Esophagus squamous epithelium (tissue), 5 donors: ENCODE results near the gene PRKCA. TPM values are rescaled to one million over a fixed set of nuclear protein-coding genes. Genes with fewer than 3 reads are reported as not detected.

Source experiments
- DNase-seq: peaks from one replicate; lab custom pipeline; 2025; lab: John Stamatoyannopoulos, UW
- H3K27ac ChIP-seq, 4 donors: fragments of 200-600 bp; sonication (generic); one replicate each; pipeline ENCODE4 v1.5.1; 2016 to 2019; ENCODE audit warnings: mild to moderate bottlenecking in 1 of 4
- H3K27me3 ChIP-seq, 4 donors: fragments of 200-600 bp; sonication (generic); 1 replicate in 3 of 4; 2 replicates in 1 of 4; pipeline versions ENCODE4 v1.5.1 to v1.6.0; 2017 to 2021; ENCODE audit warnings: antibody characterized with exemption in 1 of 4
- H3K36me3 ChIP-seq, 3 donors: fragments of 200-600 bp; sonication (generic); one replicate each; pipeline ENCODE4 v1.5.1; 2016 to 2019
- H3K4me1 ChIP-seq, 3 donors: fragments of 200-600 bp; sonication (generic); one replicate each; pipeline ENCODE4 v1.5.1; 2017 to 2019
- H3K4me3 ChIP-seq, 4 donors: fragments of 200-600 bp; sonication (generic); 1 replicate in 3 of 4; 2 replicates in 1 of 4; pipeline ENCODE4 v1.5.1; 2016 to 2019; ENCODE audit warnings: mild to moderate bottlenecking in 2 of 4, moderate library complexity in 1 of 4
- H3K9me3 ChIP-seq, 3 donors: fragments of 200-600 bp; sonication (generic); one replicate each; pipeline ENCODE4 v1.5.1; 2016 to 2019
- POLR2A ChIP-seq, 4 donors: fragments of 450-650 bp; IDR thresholded peaks; one replicate each; pipeline ENCODE4 v1.6.1; 2017; ENCODE audit warnings: antibody characterized with exemption in 4 of 4, mild to moderate bottlenecking in 4 of 4, moderate library complexity in 3 of 4
- WGBS, 2 donors: methylation state at CpG; one replicate each; pipeline ENCODE4 v1.1.5; 2018; 5-methylcytosine and 5-hydroxymethylcytosine counted together
- intact Hi-C: fragments of 100-400 bp; cut with DNase I; formaldehyde crosslinking; loops from one replicate; pipeline ENCODE4 v1.15.0; 2022
- total RNA-seq, 4 donors: library from RNA; depleted of rRNA; stranded (reverse); fragments of >200 nt; gene quantifications; one replicate each; pipeline ENCODE4 v1.1.0, GENCODE V29; 2016
- TF ChIP-seq, protein P1 (sequence below), 6 experiments: fragments of 450-650 bp in 4 of 6; fragments of 200-600 bp in 2 of 6; sonication (generic) in 2 of 6; IDR thresholded peaks; one replicate each; pipeline ENCODE4 v1.5.1; 2016 to 2019; ENCODE audit warnings: antibody characterized with exemption in 6 of 6, mild to moderate bottlenecking in 4 of 6, moderate library complexity in 4 of 6
- donor health status: DM: yes; HTN: yes; CAD: no.

The PRKCA gene
- total RNA-seq, 4 donors from 2014 or later: 2.4 to 9.2 (median 4.2) TPM

GRCh38 chr17:66469088-66469442 lies 166.7 kb downstream of the PRKCA start:
- Histone ChIP-seq H3K27me3 (no peaks in the 10 kb centered on the region), H3K4me3 (no peak overlapping the region), H3K36me3 (no peaks in the 10 kb centered on the region), H3K4me1 (peaks cover 11 to 55% (median 27%) of the 10 kb centered on the region in 3 donors), H3K9me3 (no peaks in the 10 kb centered on the region), H3K27ac (peak overlapping the region in 3 of 4 donors; percentile 42 to 45 (median 45))
- intact Hi-C loops: no loop called here
- no peak for DNase-seq
- TF ChIP-seq, protein P1, sequence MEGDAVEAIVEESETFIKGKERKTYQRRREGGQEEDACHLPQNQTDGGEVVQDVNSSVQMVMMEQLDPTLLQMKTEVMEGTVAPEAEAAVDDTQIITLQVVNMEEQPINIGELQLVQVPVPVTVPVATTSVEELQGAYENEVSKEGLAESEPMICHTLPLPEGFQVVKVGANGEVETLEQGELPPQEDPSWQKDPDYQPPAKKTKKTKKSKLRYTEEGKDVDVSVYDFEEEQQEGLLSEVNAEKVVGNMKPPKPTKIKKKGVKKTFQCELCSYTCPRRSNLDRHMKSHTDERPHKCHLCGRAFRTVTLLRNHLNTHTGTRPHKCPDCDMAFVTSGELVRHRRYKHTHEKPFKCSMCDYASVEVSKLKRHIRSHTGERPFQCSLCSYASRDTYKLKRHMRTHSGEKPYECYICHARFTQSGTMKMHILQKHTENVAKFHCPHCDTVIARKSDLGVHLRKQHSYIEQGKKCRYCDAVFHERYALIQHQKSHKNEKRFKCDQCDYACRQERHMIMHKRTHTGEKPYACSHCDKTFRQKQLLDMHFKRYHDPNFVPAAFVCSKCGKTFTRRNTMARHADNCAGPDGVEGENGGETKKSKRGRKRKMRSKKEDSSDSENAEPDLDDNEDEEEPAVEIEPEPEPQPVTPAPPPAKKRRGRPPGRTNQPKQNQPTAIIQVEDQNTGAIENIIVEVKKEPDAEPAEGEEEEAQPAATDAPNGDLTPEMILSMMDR (IDR thresholded peaks at IDR 0.05): no peak
- TF ChIP-seq POLR2A (IDR thresholded peaks at IDR 0.05): no peak
- WGBS, 2 donors: 43 to 56% methylated on average over 3 of the region's 3 CpGs

- Histone ChIP-seq H3K27ac (peak overlapping the region in 1 of 4 donors; percentile 45), H3K4me3 (no peak overlapping the region), H3K36me3 (no peaks in the 10 kb centered on the region), H3K4me1 (peaks cover 11 to 59% (median 27%) of the 10 kb centered on the region in 3 donors), H3K9me3 (no peaks in the 10 kb centered on the region), H3K27me3 (no peaks in the 10 kb centered on the region)
- WGBS, 2 donors: 69 to 90% methylated on average over 1 of the region's 1 CpG
- TF ChIP-seq POLR2A (IDR thresholded peaks at IDR 0.05): no peak
- TF ChIP-seq, protein P1 (IDR thresholded peaks at IDR 0.05): no peak
- DNase-seq: no peak
- intact Hi-C loops: no loop called here
Measured at GRCh38 chr17:66469461-66469860, 167.0 kb downstream of the PRKCA start.

DNA sequence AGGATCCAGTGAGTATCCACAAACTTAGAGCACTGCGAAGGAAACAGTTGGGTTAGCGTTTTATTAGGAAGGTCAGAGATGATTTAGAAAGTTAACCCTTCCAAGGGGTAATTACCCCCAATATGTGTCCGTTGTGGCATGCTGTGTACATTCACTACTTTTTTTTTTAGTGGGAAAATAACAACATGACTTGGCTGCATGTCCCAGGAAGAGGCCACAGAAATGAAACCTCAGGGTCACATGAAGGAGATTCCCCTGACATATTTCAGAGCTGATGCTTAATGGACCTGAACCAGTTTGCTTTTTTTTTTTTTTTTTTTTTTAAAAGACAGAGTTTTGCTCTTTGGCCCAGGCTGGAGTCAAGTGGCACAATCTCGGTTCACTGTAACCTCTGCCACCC lies 167.5 kb downstream of the PRKCA start:
- intact Hi-C loops: no loop called here
- no peak overlapping the region for H3K27ac ChIP-seq
- no peaks in the 10 kb centered on the region for H3K27me3 ChIP-seq
- H3K4me3 ChIP-seq: no peak overlapping the region
- 58 to 72% methylated on average over 3 to 4 of the region's 4 CpGs for WGBS, 2 donors
- no peak for TF ChIP-seq POLR2A (IDR thresholded peaks at IDR 0.05)
- TF ChIP-seq, protein P1 (IDR thresholded peaks at IDR 0.05): no peak
- no peaks in the 10 kb centered on the region for H3K36me3 ChIP-seq
- DNase-seq: no peak
- H3K9me3 ChIP-seq: no peaks in the 10 kb centered on the region
- peaks cover 11 to 64% (median 30%) of the 10 kb centered on the region in 3 donors for H3K4me1 ChIP-seq

DNA sequence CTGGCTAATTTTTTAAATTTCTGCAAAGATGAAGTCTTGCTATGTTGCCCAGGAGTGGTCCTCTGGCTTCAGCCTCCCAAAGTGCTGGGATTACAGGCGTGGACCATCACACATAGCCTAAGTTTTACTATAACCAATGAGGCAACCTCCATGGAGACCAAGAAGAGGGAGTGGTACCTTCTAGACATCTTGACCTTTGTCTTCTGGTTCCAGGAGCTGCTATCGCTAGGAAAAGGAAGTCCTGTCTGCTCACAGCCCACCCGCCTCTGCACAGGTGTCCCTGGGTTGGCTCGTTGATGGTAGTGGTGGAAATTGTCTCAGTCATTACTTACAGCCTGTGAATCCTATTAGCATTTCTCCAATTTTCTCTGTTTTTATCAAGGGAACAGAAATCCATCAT lies 169.7 kb downstream of the PRKCA start:
- intact Hi-C loops: no loop called here
- no peaks in the 10 kb centered on the region for H3K27me3 ChIP-seq
- peaks cover 11 to 46% (median 25%) of the 10 kb centered on the region in 3 donors for H3K4me1 ChIP-seq
- H3K27ac ChIP-seq: no peak overlapping the region
- TF ChIP-seq, protein P1 (IDR thresholded peaks at IDR 0.05): no peak
- no peak for TF ChIP-seq POLR2A (IDR thresholded peaks at IDR 0.05)
- H3K4me3 ChIP-seq: no peak overlapping the region
- H3K36me3 ChIP-seq: no peaks in the 10 kb centered on the region
- WGBS, 2 donors: 75% methylated on average over 3 to 4 of the region's 4 CpGs
- no peak for DNase-seq
- no peaks in the 10 kb centered on the region for H3K9me3 ChIP-seq

DNA sequence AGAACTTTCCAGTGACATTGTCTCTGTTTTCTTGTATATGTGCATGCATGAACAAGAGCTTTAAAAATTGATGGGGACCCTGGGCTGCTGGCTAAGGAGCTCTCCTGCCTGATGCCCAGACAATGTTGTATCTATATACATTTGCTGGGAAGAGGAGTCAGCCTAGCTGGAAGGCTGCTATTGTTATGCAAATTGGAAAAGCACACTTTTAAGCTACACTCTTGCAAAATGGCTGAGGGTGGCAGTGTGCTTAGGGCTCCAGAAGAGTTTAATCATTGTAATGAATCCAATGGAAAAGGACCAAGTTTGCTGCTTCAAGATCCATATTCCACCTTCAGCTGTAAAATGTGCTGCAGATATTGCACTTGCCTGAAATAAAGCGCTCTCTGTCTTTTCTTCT lies 171.8 kb downstream of the PRKCA start:
- no peak for TF ChIP-seq POLR2A (IDR thresholded peaks at IDR 0.05)
- TF ChIP-seq, protein P1 (IDR thresholded peaks at IDR 0.05): no peak
- Histone ChIP-seq H3K4me1 (peaks cover 0 to 25% (median 5%) of the 10 kb centered on the region in 3 donors), H3K27me3 (no peaks in the 10 kb centered on the region), H3K4me3 (no peak overlapping the region), H3K9me3 (no peaks in the 10 kb centered on the region), H3K36me3 (no peaks in the 10 kb centered on the region), H3K27ac (no peak overlapping the region)
- WGBS, 2 donors: 89% methylated on average over 1 of the region's 1 CpG
- DNase-seq: no peak
- intact Hi-C loops: no loop called here
